Neural cell (in vitro differentiated cells): ENCODE data around the gene ZNF474.

Source experiments
- CTCF ChIP-seq: fragments of 450-650 bp; IDR thresholded peaks from 2 replicates; pipeline ENCODE4 v1.5.1; 2014; ENCODE audit warnings: antibody characterized with exemption, mild to moderate bottlenecking, moderate library complexity; ENCODE audit not compliant: poor library complexity, severe bottlenecking
- EZH2 ChIP-seq: fragments of 200-600, 300-800 bp; shearing (Covaris generic), sonication (generic); IDR thresholded peaks from 2 replicates; pipeline ENCODE4 v1.6.1; 2014; ENCODE audit warnings: antibody characterized with exemption, low read length, borderline replicate concordance, mild to moderate bottlenecking; ENCODE audit not compliant: insufficient read depth, poor library complexity, severe bottlenecking
- MXI1 ChIP-seq: fragments of 450-650 bp; conservative IDR thresholded peaks from 2 replicates; pipeline ENCODE4 v1.6.1; 2014; ENCODE audit warnings: antibody characterized with exemption, mild to moderate bottlenecking; ENCODE audit not compliant: poor library complexity, severe bottlenecking
- POLR2AphosphoS5 ChIP-seq: IDR thresholded peaks from 2 replicates; pipeline ENCODE4 v1.6.1; 2012
- RAD21 ChIP-seq: fragments of 450-650 bp; conservative IDR thresholded peaks from 2 replicates; pipeline ENCODE4 v1.6.1; 2014; ENCODE audit warnings: antibody characterized with exemption, mild to moderate bottlenecking, moderate library complexity
- SMC3 ChIP-seq: fragments of 450-650 bp; conservative IDR thresholded peaks from 2 replicates; pipeline ENCODE4 v1.6.1; 2014; ENCODE audit warnings: antibody characterized with exemption, mild to moderate bottlenecking, moderate library complexity; ENCODE audit not compliant: poor library complexity
- TAF1 ChIP-seq: IDR thresholded peaks from 2 replicates; pipeline ENCODE4 v1.6.1; 2012; ENCODE audit warnings: low read depth

- TF ChIP-seq MXI1 = no peak
- no peak for TF ChIP-seq SMC3
- TF ChIP-seq CTCF = no peak
- TF ChIP-seq POLR2AphosphoS5 = no peak
- TF ChIP-seq TAF1 = no peak
- TF ChIP-seq EZH2 = no peak
- no peak for TF ChIP-seq RAD21
Measured at GRCh38 chr5:122162100-122162638, 32.8 kb downstream of the ZNF474 start.
